ENCODE measurements around the gene PLLP. TPM values are rescaled to one million over a fixed set of nuclear protein-coding genes. Genes with fewer than 3 reads are reported as not detected.

Gene PLLP
- total and polyA plus RNA-seq, 2 experiments from 2014 or later, result 1.3 to 6.1 TPM

DNA sequence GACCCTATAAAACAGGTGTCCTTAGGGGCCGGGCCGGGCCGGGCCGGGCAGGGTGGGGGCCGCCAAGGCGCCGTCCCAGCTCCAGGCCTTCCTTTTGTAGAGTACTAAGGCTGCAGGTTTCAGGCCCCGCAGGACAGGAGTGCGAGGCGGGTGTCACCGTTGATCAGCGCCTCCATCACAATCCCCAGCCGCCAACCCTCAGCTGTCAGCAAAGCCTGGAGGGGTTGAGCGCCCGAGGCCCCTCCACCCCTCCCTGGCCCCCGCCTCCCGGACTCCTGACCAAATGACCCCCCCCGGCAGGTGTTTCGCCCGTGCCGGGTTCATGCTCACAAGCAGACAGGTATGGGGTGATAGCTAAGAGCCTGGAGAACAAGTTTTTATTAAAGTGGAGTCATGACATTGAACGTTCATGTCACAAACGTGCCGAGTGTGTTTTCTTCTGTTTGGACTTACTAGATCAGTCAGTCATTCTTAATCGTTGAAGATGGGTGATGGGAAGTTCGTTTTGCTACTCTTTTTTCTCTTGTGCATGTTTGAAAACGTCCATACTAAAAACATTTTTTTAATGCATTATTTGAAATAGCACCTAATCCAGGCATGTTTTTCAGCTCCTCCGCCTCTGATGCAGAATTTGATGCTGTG is 38.9 kb downstream of the PLLP start:
- Histone ChIP-seq H3K4me1 (ENCODE audit: insufficient read depth) (peaks cover 8% of the 10 kb centered on the region; the same call in 1 of the 2 replicates), H3K9me2 (ENCODE audit: insufficient read depth) (no peaks in the 10 kb centered on the region), H3K4me3 (peak overlapping the region; percentile 87), H3K79me2 (replicated peaks; ENCODE audit: insufficient read depth) (no peaks in the 10 kb centered on the region), H3K27me3 (ENCODE audit: insufficient read depth) (no peaks in the 10 kb centered on the region), H3K36me3 (ENCODE audit: insufficient read depth) (no peaks in the 10 kb centered on the region; the same call in 1 of the 2 replicates), H3F3A (replicated peaks; ENCODE audit: low read depth) (peaks cover 5% of the 10 kb centered on the region; the same call in 1 of the 2 replicates), H4K20me1 (replicated peaks; ENCODE audit: insufficient read depth) (no peaks in the 10 kb centered on the region), H2AFZ (peak overlapping the region; percentile 99), H3K27ac (ENCODE audit: low read depth) (peak overlapping the region; percentile 55; the same call in 1 of the 2 replicates), H3K4me2 (peak overlapping the region; percentile 95)
- ATAC-seq (peak; percentile 42; the same call in 2 of the 3 replicates), DNase-seq (ENCODE audit: low spot score) (peak; percentile 48)
- Mint-ChIP-seq H3K27ac (no peak overlapping the region), H3K36me3 (ENCODE audit: low read depth) (no peaks in the 10 kb centered on the region), H3K9me3 (no peaks in the 10 kb centered on the region), H3K4me3 (peak overlapping the region; percentile 89), H3K27me3 (ENCODE audit: insufficient read depth, low read depth, poor library complexity) (peaks cover 20% of the 10 kb centered on the region), H3K4me1 (peaks cover 6% of the 10 kb centered on the region)
- no peak for TF ChIP-seq CREB1 (CRISPR knock-in tag; IDR thresholded peaks at IDR 0.05; ENCODE audit: low read depth)
- TF ChIP-seq STAT1 (IDR thresholded peaks at IDR 0.05; ENCODE audit: unreplicated experiment), result no peak
- TF ChIP-seq ETS1 (IDR thresholded peaks at IDR 0.05), result no peak
- TF ChIP-seq REST (IDR thresholded peaks at IDR 0.05; ENCODE audit: unreplicated experiment), result no peak
- TF ChIP-seq ZNF462 (CRISPR knock-in tag; IDR thresholded peaks at IDR 0.05), result no peak
- TF ChIP-seq ZNF114 (CRISPR knock-in tag; IDR thresholded peaks at IDR 0.05), result no peak
- no peak for TF ChIP-seq JUNB (IDR thresholded peaks at IDR 0.05; ENCODE audit: unreplicated experiment)
- no peak for TF ChIP-seq EZH2 (IDR thresholded peaks at IDR 0.05; ENCODE audit: low read depth, unreplicated experiment)
- TF ChIP-seq EZH2phosphoT487 (IDR thresholded peaks at IDR 0.05; ENCODE audit: unreplicated experiment), result no peak
- no peak for TF ChIP-seq CTCF (conservative IDR thresholded peaks at IDR 0.05; ENCODE audit: low read depth in 2 of 2)
- TF ChIP-seq NANOG (IDR thresholded peaks at IDR 0.05; ENCODE audit: borderline replicate concordance), result no peak
- no peak for TF ChIP-seq POLR2AphosphoS5 (IDR thresholded peaks at IDR 0.05; ENCODE audit: low read depth)
- no peak for TF ChIP-seq ZNF331 (CRISPR knock-in tag; IDR thresholded peaks at IDR 0.05; ENCODE audit: low read depth)

Measured in GM23338 (cell line).